GM19438 (cell line): Measurements from ENCODE around the gene MTM1.

Source experiments
- ATAC-seq: cut with Tn5 transposase; IDR thresholded peaks from one replicate; pipeline ENCODE4 v1.9.1; 2021; ENCODE audit warnings: low read depth; ENCODE audit not compliant: unreplicated experiment

The MTM1 gene

DNA sequence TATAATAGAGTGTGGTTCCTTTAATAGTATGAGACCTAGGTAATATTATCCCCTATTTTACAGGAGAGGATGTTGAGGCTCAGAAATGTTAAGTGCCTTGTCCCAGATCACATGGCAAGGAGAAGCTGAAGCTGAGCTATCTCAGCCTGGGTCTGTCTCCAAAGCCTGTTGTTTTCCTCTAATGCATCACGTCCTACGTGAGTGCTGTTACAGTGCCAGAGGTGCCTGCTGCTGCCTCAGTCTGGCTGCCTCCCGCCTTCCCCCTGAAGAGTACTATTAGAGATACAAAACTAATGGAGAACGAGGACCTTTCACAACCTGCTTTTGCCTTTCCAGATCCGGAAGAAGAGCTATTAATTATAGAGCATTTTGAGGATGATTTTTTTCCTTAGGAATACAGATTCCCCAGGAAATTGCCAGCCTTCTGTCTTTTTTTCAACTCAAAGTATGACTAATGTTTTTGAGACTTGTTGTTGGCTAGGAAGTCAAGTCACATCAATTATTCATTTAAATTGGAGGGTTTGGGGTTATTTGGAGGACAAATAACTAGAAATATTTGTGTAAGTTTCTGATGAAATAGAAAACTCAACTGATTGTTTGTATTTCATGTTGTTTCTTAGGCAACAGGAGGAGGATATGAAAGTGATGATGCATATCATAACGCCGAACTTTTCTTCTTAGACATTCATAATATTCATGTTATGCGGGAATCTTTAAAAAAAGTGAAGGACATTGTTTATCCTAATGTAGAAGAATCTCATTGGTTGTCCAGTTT, 80.9 kb downstream of the MTM1 start:
- ATAC-seq, result no peak

DNA sequence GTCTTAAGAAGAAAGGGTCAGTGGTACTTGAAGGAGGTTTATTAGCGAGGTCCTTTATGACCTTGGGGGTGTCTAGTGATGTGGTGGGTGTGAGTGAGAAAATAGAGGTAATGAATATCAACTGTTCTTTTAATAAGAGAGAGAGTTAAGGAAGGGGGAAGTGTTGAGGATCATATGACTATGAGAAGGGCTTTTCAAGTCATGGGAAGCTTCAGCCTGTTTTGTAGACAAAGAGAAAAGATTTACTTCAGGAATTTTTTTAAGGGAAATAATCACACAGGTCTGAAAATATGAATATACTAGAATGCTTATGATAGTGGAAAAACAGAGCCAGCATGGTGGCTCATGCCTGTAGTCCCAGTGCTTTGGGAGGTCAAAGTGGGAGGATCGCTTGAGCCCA, 83.5 kb downstream of the MTM1 start:
- ATAC-seq, result no peak

DNA sequence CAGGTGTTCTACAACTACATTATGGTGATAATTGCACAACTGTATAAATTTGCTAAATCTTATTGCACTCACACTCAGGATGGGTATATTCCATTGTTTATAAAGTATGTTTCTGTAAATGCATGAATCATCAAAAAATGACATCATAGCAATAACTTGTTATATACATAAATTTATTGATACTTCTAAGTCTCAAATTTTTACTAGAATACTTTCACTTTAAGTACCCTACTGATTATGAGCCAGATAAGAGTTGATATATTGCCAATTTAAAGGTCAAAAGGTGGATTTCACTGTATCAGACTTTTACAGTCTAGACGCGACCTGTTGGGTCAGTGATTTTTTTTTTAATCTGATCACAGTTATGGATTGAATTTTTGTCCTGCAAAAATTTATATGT, 87.4 kb downstream of the MTM1 start:
- no peak for ATAC-seq

DNA sequence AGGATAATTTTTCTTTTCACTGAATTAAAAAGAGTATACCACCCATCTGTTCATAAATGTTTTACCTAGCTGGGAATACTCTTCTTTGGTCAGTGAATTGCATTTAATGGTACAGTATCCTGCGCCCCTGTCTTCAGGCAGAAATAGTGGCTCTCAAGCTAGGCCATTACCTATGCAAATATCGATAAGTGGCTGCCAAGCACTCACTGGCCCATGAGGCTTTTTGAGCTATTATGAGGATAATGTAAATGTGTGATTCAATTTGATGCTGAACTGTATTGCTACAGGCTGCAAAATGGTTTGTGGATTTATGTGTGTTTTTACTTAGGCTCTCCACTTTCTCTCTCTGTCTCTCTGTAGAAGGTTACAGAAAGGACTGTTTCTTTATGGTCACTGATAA, 94.7 kb downstream of the MTM1 start:
- no peak for ATAC-seq

DNA sequence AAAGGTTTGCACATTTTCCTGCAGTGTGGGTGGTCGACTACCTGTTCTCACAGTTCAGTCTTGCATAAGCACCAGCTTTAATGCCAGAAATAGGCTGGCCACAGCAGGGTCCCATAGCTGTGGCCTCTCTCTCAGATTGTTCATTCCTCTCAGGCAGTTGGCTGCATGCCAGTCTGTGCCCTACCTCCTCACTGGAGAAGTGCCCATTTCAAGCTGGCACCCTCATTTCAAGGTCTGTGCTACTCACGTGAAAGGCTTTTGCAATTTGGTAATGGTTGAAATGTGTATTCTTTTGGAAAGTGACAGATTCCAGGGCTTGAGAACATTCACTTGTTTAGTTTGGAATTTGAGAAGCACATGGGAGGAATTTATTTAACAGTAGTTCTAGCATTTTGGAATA, 95.9 kb downstream of the MTM1 start:
- ATAC-seq, result no peak

DNA sequence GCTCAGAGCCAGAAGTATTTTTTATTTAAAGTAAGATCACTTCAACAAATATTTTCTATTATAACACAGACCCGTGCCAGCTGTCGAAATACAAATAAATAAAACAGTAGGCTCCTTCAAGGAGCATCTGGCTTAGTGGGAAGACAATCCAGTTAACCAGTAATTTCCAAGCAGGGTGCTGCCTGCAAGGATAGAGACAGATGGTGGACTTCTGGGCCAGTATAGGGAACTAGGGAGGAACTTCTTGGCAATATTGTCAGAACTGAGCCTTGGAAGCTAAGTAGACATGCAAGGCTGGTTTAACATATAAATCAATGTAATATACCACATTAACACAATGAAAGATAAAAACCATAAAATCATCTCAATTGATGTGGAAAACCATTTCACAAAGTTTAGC, 107.8 kb downstream of the MTM1 start:
- no peak for ATAC-seq

DNA sequence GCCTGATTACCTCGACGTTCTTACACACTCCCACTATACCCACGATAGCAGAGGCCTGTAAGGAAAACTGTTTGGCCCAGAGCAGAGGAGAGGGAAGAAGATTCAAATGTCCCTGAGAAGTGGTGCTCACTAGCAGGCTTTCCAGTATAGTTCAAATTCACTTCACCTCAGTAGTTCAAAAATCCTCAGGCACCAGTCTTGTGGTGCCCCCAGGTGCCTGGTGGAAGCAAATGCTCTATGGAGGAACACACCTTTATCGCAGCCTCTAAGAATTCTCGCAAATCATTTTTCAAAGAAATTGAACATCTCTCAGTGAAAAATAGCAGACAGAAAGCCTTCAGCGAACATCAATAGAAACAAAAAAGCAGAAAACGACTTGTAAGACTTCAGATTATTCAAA, 112.6 kb downstream of the MTM1 start:
- ATAC-seq, result no peak

DNA sequence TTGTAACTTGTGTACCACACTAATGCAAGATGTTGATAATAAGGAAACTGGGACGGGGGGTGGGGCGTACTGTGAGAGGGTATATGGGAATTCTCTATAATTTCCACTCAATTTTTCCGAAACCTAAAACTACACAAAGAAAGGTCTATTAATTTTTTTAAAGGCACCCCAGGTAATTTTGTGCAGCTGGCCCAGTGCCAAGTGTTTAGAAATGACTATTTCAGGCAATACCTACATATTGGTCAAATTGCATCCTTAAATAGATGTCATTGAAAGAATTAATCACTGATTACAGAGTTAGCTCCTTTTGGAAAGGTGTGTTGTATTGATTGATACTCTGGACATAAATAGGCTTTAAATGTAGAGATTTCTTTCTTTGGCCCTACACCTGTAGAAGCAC, 114.7 kb downstream of the MTM1 start:
- no peak for ATAC-seq

DNA sequence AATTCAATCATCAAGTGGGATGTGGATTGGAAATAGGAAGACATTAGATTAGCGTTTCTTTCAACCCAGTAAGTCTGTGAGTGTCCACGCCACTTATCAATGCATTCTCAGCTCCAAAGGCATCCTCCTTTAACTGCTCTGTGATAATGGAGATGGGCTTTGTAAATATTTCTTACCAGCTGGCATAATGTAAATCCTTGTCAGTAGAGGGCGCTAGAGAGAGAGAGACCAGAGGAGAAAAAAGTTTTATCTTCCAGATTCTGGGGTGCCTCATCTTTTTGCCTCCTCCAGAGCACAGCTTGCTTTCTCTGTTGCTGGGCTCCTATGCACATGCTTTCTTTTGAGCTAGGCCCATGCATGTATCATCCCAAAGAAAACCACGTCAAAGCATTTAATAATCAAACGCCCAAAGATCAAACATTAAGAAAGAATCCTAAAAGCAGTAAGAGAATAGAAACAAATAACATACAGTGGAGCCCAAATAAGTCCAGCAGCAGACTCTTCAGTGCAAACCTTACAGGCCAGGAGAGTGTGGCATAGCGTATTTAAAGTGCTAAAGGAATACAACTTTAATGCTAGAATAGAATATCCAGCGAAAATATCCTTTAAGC, 115.2 kb downstream of the MTM1 start:
- ATAC-seq, result no peak

DNA sequence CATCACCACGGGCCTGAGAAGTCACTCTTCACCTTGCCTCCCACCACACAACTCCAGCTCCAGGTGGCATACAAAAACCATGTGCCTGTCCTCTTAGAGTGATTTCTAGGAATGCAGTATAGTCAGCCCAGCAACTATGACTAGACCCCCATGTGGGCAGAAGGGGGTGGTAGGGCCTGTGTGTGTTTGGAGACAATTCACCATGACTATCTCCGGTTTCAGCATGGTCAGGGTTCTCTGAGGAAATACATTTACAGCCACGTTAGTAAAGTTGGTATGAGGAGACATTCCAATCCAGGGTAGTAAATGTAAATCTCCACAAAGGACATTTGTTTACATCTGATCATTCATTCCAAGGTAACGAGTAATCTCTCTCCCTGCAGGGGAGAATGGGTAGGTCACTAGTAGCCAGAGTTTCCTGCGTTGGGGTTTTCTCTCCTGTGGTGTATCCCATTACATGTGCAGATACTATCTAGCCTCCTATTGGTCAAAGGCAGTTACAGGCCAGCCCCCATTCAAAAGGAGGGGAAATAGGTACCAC, 120.6 kb downstream of the MTM1 start:
- ATAC-seq, result no peak

DNA sequence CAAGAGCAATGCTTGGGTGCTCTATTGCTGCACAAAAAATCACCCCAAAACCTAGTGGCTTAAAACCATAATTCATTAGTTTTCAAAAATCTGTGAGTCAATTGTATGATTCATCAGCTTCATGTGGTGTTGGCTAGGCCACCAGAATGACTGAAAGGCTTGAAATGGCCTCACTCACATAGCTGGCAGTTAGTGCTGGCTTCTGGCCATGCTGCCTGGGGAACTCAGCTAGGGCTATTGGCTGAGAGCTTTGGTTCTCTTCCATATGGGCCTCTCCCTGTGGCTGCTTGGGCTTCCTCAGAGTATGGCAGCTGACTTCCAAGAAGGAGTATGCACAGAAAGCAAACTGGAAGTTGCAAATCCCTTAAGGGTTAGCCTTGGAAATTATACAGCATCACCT, 121.7 kb downstream of the MTM1 start:
- ATAC-seq, result no peak

DNA sequence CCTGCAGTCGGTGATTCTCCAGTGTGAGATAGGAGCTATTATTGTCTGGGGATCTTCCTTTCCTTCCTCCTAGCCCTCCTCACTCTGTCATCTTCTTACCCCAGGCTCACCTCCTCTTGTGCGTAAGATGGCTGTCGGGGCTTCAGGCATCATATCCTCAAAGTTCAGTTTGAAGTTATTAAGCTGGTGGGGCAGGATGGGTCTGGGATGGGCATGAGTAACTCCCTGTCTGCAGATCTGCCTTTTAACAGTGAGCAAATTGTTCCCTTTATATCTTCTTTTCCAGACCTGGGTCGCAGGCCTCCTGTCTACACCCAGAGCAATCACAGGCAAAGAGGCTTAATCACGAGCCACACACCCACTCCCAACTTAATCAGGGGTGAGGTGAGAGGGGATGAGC, 123.9 kb downstream of the MTM1 start:
- no peak for ATAC-seq

DNA sequence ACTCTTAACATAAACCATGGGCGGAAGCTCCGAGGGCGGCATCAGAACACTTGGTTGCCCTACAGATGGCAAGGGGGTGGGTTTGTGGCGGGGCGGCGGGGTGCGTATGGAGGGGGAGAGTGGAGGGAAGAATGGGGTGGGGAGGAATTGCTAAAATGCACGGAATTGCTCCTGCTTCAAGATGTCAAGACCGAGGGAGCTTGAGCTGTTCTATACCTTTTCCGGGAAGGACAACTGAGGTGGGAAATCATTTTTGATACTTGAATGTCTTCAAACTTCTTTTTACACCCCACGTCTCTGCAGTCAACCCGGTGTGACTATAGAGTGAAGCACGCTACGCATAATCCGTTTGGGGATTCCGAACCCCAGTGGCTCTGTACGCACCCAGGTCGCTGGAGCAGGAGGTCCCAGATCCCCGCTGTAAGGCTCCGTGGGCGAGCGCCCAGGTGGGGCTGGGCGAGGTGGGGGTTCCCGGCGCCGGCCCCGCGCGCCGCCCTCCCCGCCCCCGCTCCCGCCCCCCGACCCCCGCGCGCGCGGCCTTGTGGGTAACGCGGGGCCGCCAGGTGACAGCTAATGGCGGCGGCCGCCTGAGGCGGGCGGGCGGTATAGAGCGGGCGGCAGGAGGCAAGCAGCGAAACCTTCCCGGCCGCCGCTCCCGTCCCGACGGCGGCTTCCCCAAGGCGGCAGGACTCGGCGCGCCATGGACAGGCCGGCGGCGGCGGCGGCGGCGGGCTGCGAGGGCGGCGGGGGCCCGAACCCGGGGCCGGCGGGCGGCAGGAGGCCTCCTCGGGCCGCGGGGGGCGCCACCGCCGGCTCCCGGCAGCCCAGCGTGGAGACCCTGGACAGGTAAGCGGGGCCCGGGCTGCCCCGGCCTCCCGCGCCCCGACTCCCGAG, 124.7 kb downstream of the MTM1 start, which contains the start of gene MTMR1:
Gene MTMR1, plus strand, starts transcription at position 566 of the 894 bp plus-strand sequence. Its CDS starts 135 bp downstream, at position 701.
- ATAC-seq, result peak; percentile 33

DNA sequence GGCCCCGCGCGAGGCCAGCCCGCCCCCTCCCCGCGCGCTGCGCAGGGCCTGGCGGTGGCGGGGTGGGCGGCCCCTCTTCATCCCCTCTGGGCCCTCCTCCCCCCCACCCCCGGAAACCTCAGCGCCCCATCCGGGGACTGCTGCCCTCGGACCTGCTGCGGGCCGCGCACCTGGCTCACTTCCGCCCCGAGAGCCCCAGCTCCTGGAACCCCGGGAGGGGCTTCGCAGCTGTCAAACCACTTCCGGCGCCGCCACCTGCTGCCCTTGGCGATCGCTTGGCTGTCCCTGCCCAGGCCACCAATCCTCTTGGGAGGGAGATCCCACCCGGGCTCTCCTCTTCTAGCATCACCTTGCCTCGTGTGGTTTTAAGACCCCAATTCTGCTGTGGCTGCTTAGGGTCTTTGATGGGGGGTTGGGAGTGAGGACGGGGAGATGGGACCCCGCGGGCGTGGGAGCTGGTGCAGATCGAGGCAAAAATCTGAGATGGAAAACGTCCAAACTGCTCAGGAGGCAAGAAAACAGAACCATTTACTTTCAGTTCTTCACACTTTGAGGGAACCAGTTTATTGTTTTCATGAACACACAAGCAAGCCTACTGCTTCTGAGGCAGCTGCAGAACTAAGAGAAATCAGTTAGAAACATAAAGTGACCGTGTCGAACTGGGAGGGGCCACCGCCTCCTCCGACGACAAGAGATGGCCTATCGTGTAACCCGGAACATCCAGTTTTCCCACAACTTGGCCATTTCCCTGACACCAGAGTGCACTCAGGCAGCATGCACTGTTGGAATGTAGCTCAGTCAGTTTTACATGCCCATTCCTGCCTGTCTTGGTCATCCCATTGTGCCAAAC, 125.5 kb downstream of the MTM1 start:
- peak; percentile 72 for ATAC-seq

DNA sequence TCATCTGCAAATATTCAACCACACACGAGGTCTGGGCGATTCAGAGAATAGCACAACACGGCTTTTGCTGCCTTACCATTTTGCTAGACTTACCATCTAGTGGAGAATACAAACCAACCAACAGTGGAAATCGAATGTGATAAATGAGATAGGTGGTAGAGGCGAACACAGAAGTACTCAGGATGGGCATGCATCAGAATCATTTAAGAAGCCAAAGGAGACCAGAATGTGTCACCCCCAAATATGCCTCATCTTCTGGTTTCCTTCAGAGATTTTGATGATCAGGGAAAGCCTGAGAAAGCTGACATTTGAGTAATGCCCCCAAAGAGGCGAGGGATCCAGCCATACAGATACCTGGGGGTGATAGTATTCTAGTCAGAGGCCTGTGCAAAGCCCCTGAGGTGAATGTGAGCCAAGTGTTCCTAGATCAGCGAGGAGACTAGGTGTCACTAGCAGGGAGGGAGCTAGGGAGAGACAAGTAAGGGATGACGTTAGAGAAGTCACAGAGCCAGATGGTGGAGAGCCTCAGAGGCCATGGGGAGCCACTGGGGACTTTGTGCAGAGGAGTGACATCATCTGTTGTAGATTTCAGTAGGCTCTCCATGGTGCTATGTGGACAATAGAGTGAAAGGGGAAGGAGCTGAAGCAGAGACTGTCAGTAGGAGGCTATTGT, 126.5 kb downstream of the MTM1 start:
- no peak for ATAC-seq

DNA sequence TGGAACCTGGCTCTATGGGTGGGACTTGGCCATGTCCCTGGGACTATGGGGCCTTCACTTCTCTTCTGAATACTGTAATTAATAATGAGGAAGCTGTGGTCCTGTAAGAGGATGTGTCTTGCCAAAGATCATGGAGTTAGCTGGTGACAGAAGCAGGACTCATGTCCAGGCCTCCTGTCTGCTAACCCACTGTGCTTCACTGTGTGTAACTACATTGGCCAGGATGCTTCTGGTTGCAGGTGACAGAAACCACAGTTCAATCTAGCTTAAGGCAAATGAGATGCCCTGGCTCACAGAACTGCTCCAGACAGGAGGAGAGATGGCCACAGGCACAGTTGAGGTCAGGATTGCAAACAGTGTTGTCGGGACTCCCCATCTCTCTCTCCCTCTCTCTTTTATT, 127.9 kb downstream of the MTM1 start:
- no peak for ATAC-seq

DNA sequence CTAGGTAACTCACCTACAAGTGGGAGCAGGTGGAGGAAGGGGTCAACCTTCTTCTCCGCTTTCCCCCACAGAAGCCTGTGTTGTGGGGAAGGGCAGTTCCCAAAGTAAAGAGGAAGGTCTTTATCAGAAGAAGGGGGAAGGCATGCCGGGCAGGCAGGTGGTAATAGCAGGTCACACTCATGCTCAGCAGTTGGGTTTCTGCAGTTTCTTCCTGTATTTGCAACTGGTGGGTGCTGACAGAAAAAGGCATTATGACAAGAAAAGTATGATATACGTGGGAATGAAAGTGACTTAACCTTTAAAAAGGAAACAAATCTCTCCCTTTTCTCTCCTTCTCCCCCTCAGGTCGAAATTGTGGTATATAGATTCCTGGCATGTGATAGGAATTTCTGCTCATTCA, 128.4 kb downstream of the MTM1 start:
- ATAC-seq, result no peak

DNA sequence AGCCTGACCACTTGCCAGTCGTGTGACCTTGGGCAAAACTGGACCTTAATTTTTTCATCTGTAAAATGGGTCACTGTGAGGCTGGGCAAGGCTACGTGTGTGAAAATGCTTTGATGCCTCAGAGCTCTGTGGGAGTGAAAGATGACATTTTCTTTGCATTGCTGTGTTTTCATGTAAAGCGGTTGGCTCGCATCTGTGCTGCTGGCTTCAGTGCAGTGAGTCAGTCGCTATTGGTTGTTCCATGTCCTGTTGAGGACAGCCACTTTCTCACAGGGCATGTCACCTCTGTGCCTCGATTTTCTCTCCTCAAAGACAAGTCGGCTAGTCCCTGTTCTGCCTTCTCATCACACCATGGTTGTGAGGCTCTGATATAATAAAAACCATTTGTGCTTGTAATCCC, 129.2 kb downstream of the MTM1 start:
- no peak for ATAC-seq

DNA sequence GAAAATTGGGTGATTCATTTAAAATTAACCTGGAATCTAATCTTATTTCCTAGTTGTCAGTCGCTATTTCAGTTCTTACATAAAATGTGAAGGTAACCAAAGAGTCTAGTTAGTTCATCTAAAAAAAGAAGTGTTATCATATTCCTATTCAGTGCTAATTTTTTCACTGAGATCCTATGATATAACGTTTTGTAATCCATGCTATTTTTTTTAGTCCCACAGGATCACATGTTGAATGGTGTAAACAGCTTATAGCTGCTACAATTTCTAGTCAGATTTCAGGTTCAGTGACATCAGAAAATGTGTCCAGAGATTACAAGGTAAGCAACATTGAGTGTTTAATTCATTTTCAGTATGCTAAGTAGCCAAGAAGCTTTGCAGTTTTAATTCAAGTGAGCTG, 130.6 kb downstream of the MTM1 start:
- no peak for ATAC-seq

DNA sequence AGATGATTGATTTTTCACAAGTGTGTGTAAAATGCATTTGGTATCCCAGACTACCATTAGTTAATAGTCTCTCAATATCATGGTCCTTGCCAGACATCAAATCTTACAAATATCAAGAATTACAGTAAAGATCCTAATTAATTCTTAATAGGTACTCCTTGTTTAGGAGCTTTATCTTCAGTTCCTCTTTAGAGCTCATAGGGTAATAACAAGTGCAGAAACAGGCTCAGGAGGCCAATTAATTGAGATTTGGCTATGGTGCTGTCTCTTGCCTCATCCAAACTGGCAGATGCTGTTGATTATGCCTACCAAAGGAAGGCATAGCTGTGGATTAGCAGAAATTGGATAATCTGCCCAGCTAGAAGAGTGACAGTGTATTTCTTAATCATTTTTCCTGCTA, 131.7 kb downstream of the MTM1 start:
- no peak for ATAC-seq
